Transverse colon (tissue), 4 donors: ENCODE results near the gene CBX7. TPM values are rescaled to one million over a fixed set of nuclear protein-coding genes. Genes with fewer than 3 reads are reported as not detected.

Source experiments
- DNase-seq: peaks from one replicate; pipeline ENCODE4 v3.0.0-alpha.2; 2019
- H3K27ac ChIP-seq, 4 donors: fragments of 200-600 bp; sonication (generic); 2 replicates each; pipeline ENCODE4 v1.5.1; 2016 to 2018; ENCODE audit warnings: inconsistent platforms in 4 of 4
- H3K27me3 ChIP-seq: fragments of 200-600 bp; sonication (generic); 2 replicates; pipeline ENCODE4 v1.5.1; 2017; ENCODE audit warnings: inconsistent platforms
- H3K36me3 ChIP-seq, 4 donors: fragments of 200-600 bp; sonication (generic); 2 replicates each; pipeline ENCODE4 v1.5.1; 2017 to 2019; ENCODE audit warnings: inconsistent platforms in 4 of 4
- H3K4me1 ChIP-seq, 4 donors: fragments of 200-600 bp; sonication (generic); 2 replicates each; pipeline ENCODE4 v1.5.1; 2017 to 2020; ENCODE audit warnings: inconsistent platforms in 4 of 4
- H3K4me3 ChIP-seq, 4 donors: fragments of 200-600 bp; sonication (generic); 1 replicate in 1 of 4; 2 replicates in 3 of 4; pipeline versions ENCODE4 v1.5.1 to v1.6.1; 2017 to 2019; ENCODE audit warnings: inconsistent platforms in 4 of 4
- H3K9me3 ChIP-seq, 2 donors: fragments of 200-600 bp; sonication (generic); 2 replicates each; pipeline ENCODE4 v1.5.1; 2017 to 2019; ENCODE audit warnings: inconsistent platforms in 2 of 2
- CTCF ChIP-seq, 5 experiments: fragments of 200-600 bp in 3 of 5; fragments of 450-650 bp in 2 of 5; sonication (generic) in 3 of 5; IDR thresholded peaks; 1 replicate in 2 of 5; 2 replicates in 3 of 5; pipeline ENCODE4 v1.5.1; 2016 to 2017; ENCODE audit warnings: antibody characterized with exemption in 5 of 5, inconsistent platforms in 3 of 5, mild to moderate bottlenecking in 2 of 5, moderate library complexity in 1 of 5
- EP300 ChIP-seq: sonication (generic); formaldehyde crosslinking; IDR thresholded peaks from one replicate; pipeline ENCODE4 v1.6.1; 2017; ENCODE audit warnings: antibody characterized with exemption, low read depth
- POLR2A ChIP-seq: fragments of 450-650 bp; IDR thresholded peaks from one replicate; pipeline ENCODE4 v1.6.1; 2016; ENCODE audit warnings: antibody characterized with exemption, mild to moderate bottlenecking, moderate library complexity
- POLR2AphosphoS5 ChIP-seq, 3 donors: sonication (generic); formaldehyde crosslinking; IDR thresholded peaks; one replicate each; pipeline ENCODE4 v1.6.1; 2016; ENCODE audit warnings: antibody characterized with exemption in 3 of 3
- WGBS, 2 donors: methylation state at CpG; one replicate each; pipeline ENCODE4 v1.1.5; 2018; ENCODE audit warnings: low coverage in 1 of 2; 5-methylcytosine and 5-hydroxymethylcytosine counted together
- in situ Hi-C, 4 donors: fragments of 200-750 bp; cut with MboI; loops; one replicate each; pipeline versions ENCODE4 v1.15.0 to v1.15.1; 2017; ENCODE audit warnings: low sequenced_read_pairs in 3 of 4, low pct_ligation_motif_present in 1 of 4, low pct_unique_long_range_greater_than_20kb in 1 of 4
- intact Hi-C: fragments of 100-400 bp; cut with DNase I; formaldehyde crosslinking; loops from one replicate; pipeline ENCODE4 v1.15.1; 2023; ENCODE audit warnings: low total_unique reads
- total RNA-seq, 4 donors: library from RNA; depleted of rRNA; stranded (reverse); fragments of >200 nt; gene quantifications; one replicate each; pipeline ENCODE4 v1.1.0, GENCODE V29; 2016

Gene CBX7
- total RNA-seq, 4 donors from 2014 or later: 15.3 to 129 (median 58.4) TPM

- Histone ChIP-seq H3K27me3 (peaks cover 5% of the 10 kb centered on the region), H3K27ac (peak overlapping the region; percentile 18 to 57 (median 30)), H3K4me3 (no peak overlapping the region), H3K36me3 (no peaks in the 10 kb centered on the region), H3K4me1 (peaks cover 0 to 7% (median 0%) of the 10 kb centered on the region in 4 donors), H3K9me3 (no peaks in the 10 kb centered on the region)
- intact Hi-C loops (no loop called here), in situ Hi-C loops (no loop called here)
- 70 to 90% methylated on average over 2 to 15 of the region's 15 CpGs for WGBS, 2 donors
- DNase-seq: peak; percentile 60
- no peak for TF ChIP-seq POLR2A
- TF ChIP-seq POLR2AphosphoS5 (IDR thresholded peaks at IDR 0.05): no peak
- no peak for TF ChIP-seq EP300
- no peak for TF ChIP-seq CTCF (IDR thresholded peaks at IDR 0.05)
These were observed 61.9 kb downstream of the CBX7 start for GRCh38 chr22:39090426-39091064.

- Histone ChIP-seq H3K9me3 (no peaks in the 10 kb centered on the region), H3K27ac (peak overlapping the region; percentile 18 to 34 (median 22)), H3K4me1 (peaks cover 0 to 7% (median 0%) of the 10 kb centered on the region in 4 donors), H3K27me3 (peaks cover 5% of the 10 kb centered on the region), H3K36me3 (no peaks in the 10 kb centered on the region), H3K4me3 (no peak overlapping the region)
- TF ChIP-seq EP300 (no peak), CTCF (IDR thresholded peaks at IDR 0.05) (no peak), POLR2A (no peak), POLR2AphosphoS5 (IDR thresholded peaks at IDR 0.05) (no peak)
- in situ Hi-C loops (no loop called here), intact Hi-C loops (no loop called here)
- WGBS, 2 donors: 54% methylated on average over 6 of the region's 6 CpGs; no CpG with 5 or more reads in 1 of the 2 donors
- DNase-seq: no peak
These were observed 62.6 kb downstream of the CBX7 start for GRCh38 chr22:39089928-39090327.

GRCh38 chr22:39088685-39089032, 63.8 kb downstream of the CBX7 start:
- no peak for TF ChIP-seq CTCF (IDR thresholded peaks at IDR 0.05)
- no peak for TF ChIP-seq EP300
- no peak for TF ChIP-seq POLR2A
- TF ChIP-seq POLR2AphosphoS5 (IDR thresholded peaks at IDR 0.05): no peak
- Histone ChIP-seq H3K9me3 (no peaks in the 10 kb centered on the region), H3K27me3 (peaks cover 5% of the 10 kb centered on the region), H3K4me1 (peaks cover 0 to 6% (median 0%) of the 10 kb centered on the region in 4 donors), H3K4me3 (no peak overlapping the region), H3K27ac (no peak overlapping the region), H3K36me3 (no peaks in the 10 kb centered on the region)
- 80% methylated on average over 5 of the region's 5 CpGs; no CpG with 5 or more reads in 1 of the 2 donors for WGBS, 2 donors
- DNase-seq: no peak
- in situ Hi-C loops (no loop called here), intact Hi-C loops (no loop called here)

GRCh38 chr22:39087881-39088684, 64.4 kb downstream of the CBX7 start:
- DNase-seq: no peak
- Histone ChIP-seq H3K4me3 (no peak overlapping the region), H3K9me3 (no peaks in the 10 kb centered on the region), H3K27me3 (peaks cover 5% of the 10 kb centered on the region), H3K27ac (no peak overlapping the region), H3K4me1 (peaks cover 0 to 4% (median 0%) of the 10 kb centered on the region in 4 donors), H3K36me3 (no peaks in the 10 kb centered on the region)
- WGBS, 2 donors: 63% methylated on average over 17 of the region's 18 CpGs; no CpG with 5 or more reads in 1 of the 2 donors
- in situ Hi-C loops (no loop called here), intact Hi-C loops (no loop called here)
- TF ChIP-seq CTCF (IDR thresholded peaks at IDR 0.05): no peak
- TF ChIP-seq POLR2A: no peak
- no peak for TF ChIP-seq POLR2AphosphoS5 (IDR thresholded peaks at IDR 0.05)
- TF ChIP-seq EP300: no peak
